WTC11 (cell line): Measurements from ENCODE around the gene RGS6.

Experiments used
- NFE2L1 ChIP-seq: sonication (generic); formaldehyde crosslinking; IDR thresholded peaks from 2 replicates; pipeline ENCODE4 v1.8.1; 2023; ENCODE audit warnings: missing genetic modification reagents
- TF ChIP-seq, protein P1 (sequence below): sonication (generic); formaldehyde crosslinking; IDR thresholded peaks from 2 replicates; pipeline ENCODE4 v1.8.0; 2022; ENCODE audit warnings: mild to moderate bottlenecking, missing genetic modification reagents
- TF ChIP-seq, protein P2 (sequence below): fragments of 200-600 bp; IDR thresholded peaks from 2 replicates; pipeline ENCODE4 v1.8.0; 2022; ENCODE audit warnings: antibody characterized with exemption
- TF ChIP-seq, protein P3 (sequence below): sonication (generic); formaldehyde crosslinking; IDR thresholded peaks from 2 replicates; pipeline ENCODE4 v1.8.1; 2022; ENCODE audit warnings: mild to moderate bottlenecking, moderate library complexity, missing genetic modification reagents
- TF ChIP-seq, protein P4 (sequence below): sonication (generic); formaldehyde crosslinking; IDR thresholded peaks from 2 replicates; pipeline ENCODE4 v1.8.1; 2023; ENCODE audit warnings: mild to moderate bottlenecking, missing genetic modification reagents, moderate library complexity

DNA sequence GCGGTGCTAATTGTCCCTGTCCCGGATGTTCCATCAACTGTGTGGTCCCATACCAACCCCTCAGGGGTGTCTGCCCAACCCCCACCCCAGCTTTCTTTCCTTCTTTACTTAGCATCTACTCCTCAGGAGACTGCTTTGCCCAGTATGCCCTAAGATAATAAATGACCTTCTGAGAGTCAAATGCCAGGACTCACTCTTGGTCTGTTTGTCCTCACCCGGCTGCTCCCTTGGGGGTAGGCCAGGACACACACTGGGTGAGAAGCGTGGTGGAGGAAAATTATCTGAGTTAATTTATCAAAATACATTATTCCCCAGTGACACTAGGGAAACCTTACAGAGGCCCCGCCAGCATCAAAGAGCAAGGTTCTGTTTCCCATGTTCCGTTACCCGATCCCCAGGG is 457.0 kb downstream of the RGS6 start:
- TF ChIP-seq, protein P1, sequence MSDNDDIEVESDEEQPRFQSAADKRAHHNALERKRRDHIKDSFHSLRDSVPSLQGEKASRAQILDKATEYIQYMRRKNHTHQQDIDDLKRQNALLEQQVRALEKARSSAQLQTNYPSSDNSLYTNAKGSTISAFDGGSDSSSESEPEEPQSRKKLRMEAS, result no peak
- TF ChIP-seq, protein P2, sequence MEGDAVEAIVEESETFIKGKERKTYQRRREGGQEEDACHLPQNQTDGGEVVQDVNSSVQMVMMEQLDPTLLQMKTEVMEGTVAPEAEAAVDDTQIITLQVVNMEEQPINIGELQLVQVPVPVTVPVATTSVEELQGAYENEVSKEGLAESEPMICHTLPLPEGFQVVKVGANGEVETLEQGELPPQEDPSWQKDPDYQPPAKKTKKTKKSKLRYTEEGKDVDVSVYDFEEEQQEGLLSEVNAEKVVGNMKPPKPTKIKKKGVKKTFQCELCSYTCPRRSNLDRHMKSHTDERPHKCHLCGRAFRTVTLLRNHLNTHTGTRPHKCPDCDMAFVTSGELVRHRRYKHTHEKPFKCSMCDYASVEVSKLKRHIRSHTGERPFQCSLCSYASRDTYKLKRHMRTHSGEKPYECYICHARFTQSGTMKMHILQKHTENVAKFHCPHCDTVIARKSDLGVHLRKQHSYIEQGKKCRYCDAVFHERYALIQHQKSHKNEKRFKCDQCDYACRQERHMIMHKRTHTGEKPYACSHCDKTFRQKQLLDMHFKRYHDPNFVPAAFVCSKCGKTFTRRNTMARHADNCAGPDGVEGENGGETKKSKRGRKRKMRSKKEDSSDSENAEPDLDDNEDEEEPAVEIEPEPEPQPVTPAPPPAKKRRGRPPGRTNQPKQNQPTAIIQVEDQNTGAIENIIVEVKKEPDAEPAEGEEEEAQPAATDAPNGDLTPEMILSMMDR, result no peak
- no peak for TF ChIP-seq NFE2L1 (CRISPR knock-in tag)
- TF ChIP-seq, protein P3, sequence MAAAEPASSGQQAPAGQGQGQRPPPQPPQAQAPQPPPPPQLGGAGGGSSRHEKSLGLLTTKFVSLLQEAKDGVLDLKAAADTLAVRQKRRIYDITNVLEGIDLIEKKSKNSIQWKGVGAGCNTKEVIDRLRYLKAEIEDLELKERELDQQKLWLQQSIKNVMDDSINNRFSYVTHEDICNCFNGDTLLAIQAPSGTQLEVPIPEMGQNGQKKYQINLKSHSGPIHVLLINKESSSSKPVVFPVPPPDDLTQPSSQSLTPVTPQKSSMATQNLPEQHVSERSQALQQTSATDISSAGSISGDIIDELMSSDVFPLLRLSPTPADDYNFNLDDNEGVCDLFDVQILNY (CRISPR knock-in tag), result no peak
- TF ChIP-seq, protein P4, sequence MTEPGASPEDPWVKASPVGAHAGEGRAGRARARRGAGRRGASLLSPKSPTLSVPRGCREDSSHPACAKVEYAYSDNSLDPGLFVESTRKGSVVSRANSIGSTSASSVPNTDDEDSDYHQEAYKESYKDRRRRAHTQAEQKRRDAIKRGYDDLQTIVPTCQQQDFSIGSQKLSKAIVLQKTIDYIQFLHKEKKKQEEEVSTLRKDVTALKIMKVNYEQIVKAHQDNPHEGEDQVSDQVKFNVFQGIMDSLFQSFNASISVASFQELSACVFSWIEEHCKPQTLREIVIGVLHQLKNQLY (CRISPR knock-in tag), result no peak
